PFSK-1 (cell line): ENCODE results near the gene TBXA2R.

ENCODE experiments used
- POLR2AphosphoS5 ChIP-seq: IDR thresholded peaks from 2 replicates; pipeline ENCODE4 v1.6.1; 2012; ENCODE audit warnings: low read depth, mild to moderate bottlenecking, control low read depth, low read length, moderate library complexity
- SIN3A ChIP-seq: IDR thresholded peaks from 2 replicates; pipeline ENCODE4 v1.6.1; 2012; ENCODE audit warnings: mild to moderate bottlenecking, low read length, moderate library complexity, borderline replicate concordance; ENCODE audit not compliant: insufficient read depth
- TAF1 ChIP-seq: IDR thresholded peaks from 2 replicates; pipeline ENCODE4 v1.6.1; 2012; ENCODE audit warnings: low read length, control low read depth, borderline replicate concordance; ENCODE audit not compliant: insufficient read depth

- TF ChIP-seq POLR2AphosphoS5: no peak
- no peak for TF ChIP-seq TAF1
- no peak for TF ChIP-seq SIN3A
These were observed 14.6 kb downstream of the TBXA2R start for GRCh38 chr19:3591876-3592613.
